NCI-H510A treated with DMSO at 0.1 percent for 48 hours (cell line): ENCODE data around the gene PLPPR1.
"Not testable (repeated sequence)": the region's sequence is repeated elsewhere in the genome, so short reads cannot be mapped to it uniquely, and the experiment has no call there.

Experiments
- DNase-seq: peaks from one replicate; lab custom pipeline; 2025; lab: John Stamatoyannopoulos, UW

The PLPPR1 gene

GRCh38 chr9:101028346-101029314, at the start of gene PLPPR1:
Gene PLPPR1 (plus strand): TSS chr9:101028727.
- DNase-seq = peak; percentile 85

GRCh38 chr9:100989731-100990130, 38.8 kb upstream of the PLPPR1 start:
- no peak for DNase-seq

GRCh38 chr9:100990605-100991381, 37.7 kb upstream of the PLPPR1 start:
- no peak for DNase-seq

GRCh38 chr9:100992632-100993031, 35.9 kb upstream of the PLPPR1 start:
- no peak for DNase-seq

- DNase-seq = no peak
Observed at GRCh38 chr9:100999906-101000544, 28.5 kb upstream of the PLPPR1 start.

- DNase-seq = no peak
Observed at GRCh38 chr9:101005246-101005645, 23.3 kb upstream of the PLPPR1 start.

- DNase-seq = no peak
Observed at GRCh38 chr9:101014566-101014965, 14.0 kb upstream of the PLPPR1 start.

GRCh38 chr9:101018467-101018866, 10.1 kb upstream of the PLPPR1 start:
- no peak for DNase-seq

- DNase-seq = no peak
Observed at GRCh38 chr9:101022704-101023103, 5.8 kb upstream of the PLPPR1 start.

- DNase-seq = no peak
Observed at GRCh38 chr9:101025940-101026339, 2.6 kb upstream of the PLPPR1 start.

GRCh38 chr9:101026824-101027223, 1.7 kb upstream of the PLPPR1 start:
- DNase-seq = peak; percentile 83

- peak; percentile 61 for DNase-seq
Observed at GRCh38 chr9:101027236-101027635, 1.3 kb upstream of the PLPPR1 start.

- DNase-seq = peak; percentile 36
Observed at GRCh38 chr9:101027733-101028345, 688 bp upstream of the PLPPR1 start.

GRCh38 chr9:101029315-101030085, 973 bp downstream of the PLPPR1 start:
- DNase-seq = peak; percentile 31

GRCh38 chr9:101030086-101030391, 1.5 kb downstream of the PLPPR1 start:
- no peak for DNase-seq

GRCh38 chr9:101032426-101032825, 3.9 kb downstream of the PLPPR1 start:
- DNase-seq = no peak

GRCh38 chr9:101034222-101034621, 5.7 kb downstream of the PLPPR1 start:
- no peak for DNase-seq

- no peak for DNase-seq
Observed at GRCh38 chr9:101035098-101035497, 6.6 kb downstream of the PLPPR1 start.

GRCh38 chr9:101037430-101037829, 8.9 kb downstream of the PLPPR1 start:
- DNase-seq = no peak

GRCh38 chr9:101038488-101038887, 10.0 kb downstream of the PLPPR1 start:
- no peak for DNase-seq

GRCh38 chr9:101039581-101039980, 11.1 kb downstream of the PLPPR1 start:
- DNase-seq = not testable (repeated sequence)
